Putamen (tissue), 1 donor: Measurements from ENCODE around the gene RPL13A.
"Not testable (repeated sequence)": the region's sequence is repeated elsewhere in the genome, so short reads cannot be mapped to it uniquely, and the experiment has no call there.

Source experiments
- DNase-seq: peaks from one replicate; pipeline ENCODE4 v3.0.0-alpha.2; 2016; ENCODE audit warnings: low spot score

Gene RPL13A

GRCh38 chr19:49487277-49488045 is at the start of gene RPL13A:
TSS of gene RPL13A (plus strand) at chr19:49487608. CDS start at chr19:49487630, 22 bp downstream.
- peak; percentile 99 for DNase-seq

- DNase-seq: no peak
Measured at GRCh38 chr19:49438261-49438660, 49.1 kb upstream of the RPL13A start.

GRCh38 chr19:49439836-49440235 is 47.6 kb upstream of the RPL13A start:
- DNase-seq: no peak

- no peak for DNase-seq
Measured at GRCh38 chr19:49440439-49441209, 46.8 kb upstream of the RPL13A start.

GRCh38 chr19:49441210-49441959 is 46.0 kb upstream of the RPL13A start, which contains the start of gene SLC17A7:
TSS of gene SLC17A7 (minus strand) at chr19:49441527. CDS start at chr19:49441379, 148 bp downstream.
- no peak for DNase-seq

- DNase-seq: no peak
Measured at GRCh38 chr19:49441960-49442350, 45.5 kb upstream of the RPL13A start.

- no peak for DNase-seq
Measured at GRCh38 chr19:49442354-49442753, 45.1 kb upstream of the RPL13A start.

GRCh38 chr19:49442771-49443365 is 44.5 kb upstream of the RPL13A start:
- no peak for DNase-seq

- peak; percentile 93 for DNase-seq
Measured at GRCh38 chr19:49443366-49444099, 43.9 kb upstream of the RPL13A start.

GRCh38 chr19:49444100-49444700 is 43.2 kb upstream of the RPL13A start:
- not testable (repeated sequence) for DNase-seq

GRCh38 chr19:49445997-49446396 is 41.4 kb upstream of the RPL13A start:
- no peak for DNase-seq

GRCh38 chr19:49447485-49448431 is 39.6 kb upstream of the RPL13A start:
- DNase-seq: no peak

- DNase-seq: no peak
Measured at GRCh38 chr19:49448432-49448786, 39.0 kb upstream of the RPL13A start.

- DNase-seq: no peak
Measured at GRCh38 chr19:49450405-49450804, 37.0 kb upstream of the RPL13A start.

GRCh38 chr19:49451430-49452181 is 35.8 kb upstream of the RPL13A start, which contains the start of gene PIH1D1:
TSS of gene PIH1D1 (minus strand) at chr19:49451814. CDS start at chr19:49451574, 240 bp downstream.
- DNase-seq: peak; percentile 99

- peak; percentile 98 for DNase-seq
Measured at GRCh38 chr19:49453013-49453756, 34.2 kb upstream of the RPL13A start, which contains the start of gene ALDH16A1. TSS of gene ALDH16A1 (plus strand) at chr19:49453225. CDS start at chr19:49453332, 107 bp downstream.

GRCh38 chr19:49453757-49454240 is 33.6 kb upstream of the RPL13A start:
- DNase-seq: no peak

GRCh38 chr19:49455773-49456172 is 31.6 kb upstream of the RPL13A start:
- DNase-seq: no peak
